Tracheal epithelial cell (primary cell): ENCODE data around the gene PGAP1. TPM values are rescaled to one million over a fixed set of nuclear protein-coding genes. Genes with fewer than 3 reads are reported as not detected.

Experiments used
- total RNA-seq: library from RNA; depleted of rRNA; stranded (reverse); fragments of >200 nt; gene quantifications from 2 replicates; pipeline ENCODE4 v1.2.1, GENCODE V29; 2014

The PGAP1 gene, protein sequence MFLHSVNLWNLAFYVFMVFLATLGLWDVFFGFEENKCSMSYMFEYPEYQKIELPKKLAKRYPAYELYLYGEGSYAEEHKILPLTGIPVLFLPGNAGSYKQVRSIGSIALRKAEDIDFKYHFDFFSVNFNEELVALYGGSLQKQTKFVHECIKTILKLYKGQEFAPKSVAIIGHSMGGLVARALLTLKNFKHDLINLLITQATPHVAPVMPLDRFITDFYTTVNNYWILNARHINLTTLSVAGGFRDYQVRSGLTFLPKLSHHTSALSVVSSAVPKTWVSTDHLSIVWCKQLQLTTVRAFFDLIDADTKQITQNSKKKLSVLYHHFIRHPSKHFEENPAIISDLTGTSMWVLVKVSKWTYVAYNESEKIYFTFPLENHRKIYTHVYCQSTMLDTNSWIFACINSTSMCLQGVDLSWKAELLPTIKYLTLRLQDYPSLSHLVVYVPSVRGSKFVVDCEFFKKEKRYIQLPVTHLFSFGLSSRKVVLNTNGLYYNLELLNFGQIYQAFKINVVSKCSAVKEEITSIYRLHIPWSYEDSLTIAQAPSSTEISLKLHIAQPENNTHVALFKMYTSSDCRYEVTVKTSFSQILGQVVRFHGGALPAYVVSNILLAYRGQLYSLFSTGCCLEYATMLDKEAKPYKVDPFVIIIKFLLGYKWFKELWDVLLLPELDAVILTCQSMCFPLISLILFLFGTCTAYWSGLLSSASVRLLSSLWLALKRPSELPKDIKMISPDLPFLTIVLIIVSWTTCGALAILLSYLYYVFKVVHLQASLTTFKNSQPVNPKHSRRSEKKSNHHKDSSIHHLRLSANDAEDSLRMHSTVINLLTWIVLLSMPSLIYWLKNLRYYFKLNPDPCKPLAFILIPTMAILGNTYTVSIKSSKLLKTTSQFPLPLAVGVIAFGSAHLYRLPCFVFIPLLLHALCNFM
- total RNA-seq: 5.1 and 13.2 TPM in 2 replicates

DNA sequence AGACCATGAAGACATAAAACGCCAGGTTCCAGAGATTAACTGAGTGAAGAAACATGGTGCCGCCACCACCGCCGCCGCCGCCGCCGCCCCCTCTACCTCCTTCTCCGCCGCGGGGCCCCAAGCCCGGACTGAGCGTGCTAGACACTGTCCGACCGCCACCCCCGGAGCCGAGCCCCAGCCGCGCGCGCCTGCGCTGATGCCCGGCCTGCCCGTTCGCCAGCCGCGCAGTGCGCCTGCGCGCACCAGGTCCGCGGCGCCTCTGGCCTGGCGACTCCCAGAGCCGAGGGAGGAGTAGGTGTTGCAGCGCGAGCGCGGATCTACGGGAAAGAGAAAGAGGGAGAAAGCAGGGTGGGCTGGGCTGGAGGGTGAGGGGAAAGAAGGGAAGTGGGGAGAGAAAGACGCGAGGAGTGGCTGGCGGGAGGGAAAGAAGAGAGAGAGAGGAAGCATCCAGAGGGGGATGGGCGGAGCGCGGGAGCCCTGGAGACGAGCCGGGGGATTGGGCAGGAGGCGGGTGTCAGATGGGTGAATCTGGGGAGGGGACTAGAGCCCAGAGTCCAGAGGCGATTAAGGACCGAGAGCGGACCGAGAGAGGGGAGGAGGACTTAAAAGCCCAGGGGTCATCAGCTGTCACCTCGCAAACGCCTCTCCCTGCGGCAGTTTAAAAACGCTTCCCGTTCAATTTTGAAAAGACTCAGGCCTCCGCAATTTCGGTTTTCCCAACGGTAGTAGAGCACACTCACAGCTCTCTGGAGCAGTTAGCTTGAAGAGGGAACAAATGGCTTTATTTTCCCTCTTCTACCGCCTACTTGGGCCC, at the start of gene PGAP1:
Gene PGAP1 (minus strand): TSS at position 146 of the 814 bp plus-strand sequence. CDS start 91 bp downstream, at position 55.

DNA sequence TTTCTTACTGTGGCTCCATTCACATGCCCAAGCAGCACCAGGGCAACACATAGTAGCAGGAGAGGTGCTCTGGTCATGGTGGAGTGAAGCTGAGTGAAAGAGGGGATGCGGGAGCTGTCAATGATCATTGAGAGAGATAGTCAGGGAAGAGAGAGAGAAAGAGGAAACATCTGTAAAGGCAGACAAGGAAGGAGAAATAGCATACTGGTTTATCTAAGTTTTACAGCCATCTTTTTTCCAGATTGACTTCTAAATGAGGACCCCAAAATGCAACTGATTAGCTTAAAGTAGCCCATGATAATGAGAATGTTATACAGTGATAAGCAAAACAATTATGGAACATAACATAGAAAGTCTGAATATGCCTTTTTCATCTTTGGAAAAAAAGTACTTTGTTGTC, 117.2 kb downstream of the PGAP1 start, which contains the start of gene C2orf66:
Gene C2orf66 (minus strand): TSS at position 96 of the 400 bp plus-strand sequence. CDS start 19 bp downstream, at position 77.

Other genes starting within 250 kb of the PGAP1 start
- gene GTF3C3, start 127.0 kb downstream of the PGAP1 start, total RNA-seq: 38.8 and 45.1 TPM in 2 replicates
- 0.24 and 0.43 TPM in 2 replicates for gene C2orf66, start 117.4 kb downstream of the PGAP1 start, total RNA-seq